ENCODE results near the gene TTLL3.

- TF ChIP-seq CTCF (IDR thresholded peaks at IDR 0.05) (no peak), NRF1 (IDR thresholded peaks at IDR 0.05; ENCODE audit: low read depth, low read length) (no peak), SMC3 (IDR thresholded peaks at IDR 0.05; ENCODE audit: low read depth, low read length) (no peak), PBX3 (IDR thresholded peaks at IDR 0.05) (no peak), GATA2 (CRISPR knock-in tag; IDR thresholded peaks at IDR 0.05) (no peak), USF2 (IDR thresholded peaks at IDR 0.05; ENCODE audit: borderline replicate concordance, low read depth, low read length) (no peak), JUND (IDR thresholded peaks at IDR 0.05) (no peak), MEF2A (IDR thresholded peaks at IDR 0.05; ENCODE audit: borderline replicate concordance, low read depth) (no peak), SIN3A (IDR thresholded peaks at IDR 0.05; ENCODE audit: borderline replicate concordance, low read depth, low read length) (no peak), EZH2phosphoT487 (IDR thresholded peaks at IDR 0.05; ENCODE audit: borderline replicate concordance, low read depth) (no peak), ELF1 (IDR thresholded peaks at IDR 0.05) (no peak), MAX (IDR thresholded peaks at IDR 0.05; ENCODE audit: low read depth) (no peak)
- TF ChIP-seq, protein P1, sequence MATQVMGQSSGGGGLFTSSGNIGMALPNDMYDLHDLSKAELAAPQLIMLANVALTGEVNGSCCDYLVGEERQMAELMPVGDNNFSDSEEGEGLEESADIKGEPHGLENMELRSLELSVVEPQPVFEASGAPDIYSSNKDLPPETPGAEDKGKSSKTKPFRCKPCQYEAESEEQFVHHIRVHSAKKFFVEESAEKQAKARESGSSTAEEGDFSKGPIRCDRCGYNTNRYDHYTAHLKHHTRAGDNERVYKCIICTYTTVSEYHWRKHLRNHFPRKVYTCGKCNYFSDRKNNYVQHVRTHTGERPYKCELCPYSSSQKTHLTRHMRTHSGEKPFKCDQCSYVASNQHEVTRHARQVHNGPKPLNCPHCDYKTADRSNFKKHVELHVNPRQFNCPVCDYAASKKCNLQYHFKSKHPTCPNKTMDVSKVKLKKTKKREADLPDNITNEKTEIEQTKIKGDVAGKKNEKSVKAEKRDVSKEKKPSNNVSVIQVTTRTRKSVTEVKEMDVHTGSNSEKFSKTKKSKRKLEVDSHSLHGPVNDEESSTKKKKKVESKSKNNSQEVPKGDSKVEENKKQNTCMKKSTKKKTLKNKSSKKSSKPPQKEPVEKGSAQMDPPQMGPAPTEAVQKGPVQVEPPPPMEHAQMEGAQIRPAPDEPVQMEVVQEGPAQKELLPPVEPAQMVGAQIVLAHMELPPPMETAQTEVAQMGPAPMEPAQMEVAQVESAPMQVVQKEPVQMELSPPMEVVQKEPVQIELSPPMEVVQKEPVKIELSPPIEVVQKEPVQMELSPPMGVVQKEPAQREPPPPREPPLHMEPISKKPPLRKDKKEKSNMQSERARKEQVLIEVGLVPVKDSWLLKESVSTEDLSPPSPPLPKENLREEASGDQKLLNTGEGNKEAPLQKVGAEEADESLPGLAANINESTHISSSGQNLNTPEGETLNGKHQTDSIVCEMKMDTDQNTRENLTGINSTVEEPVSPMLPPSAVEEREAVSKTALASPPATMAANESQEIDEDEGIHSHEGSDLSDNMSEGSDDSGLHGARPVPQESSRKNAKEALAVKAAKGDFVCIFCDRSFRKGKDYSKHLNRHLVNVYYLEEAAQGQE (IDR thresholded peaks at IDR 0.05; ENCODE audit: low read depth, low read length), result no peak
- TF ChIP-seq, protein P2, sequence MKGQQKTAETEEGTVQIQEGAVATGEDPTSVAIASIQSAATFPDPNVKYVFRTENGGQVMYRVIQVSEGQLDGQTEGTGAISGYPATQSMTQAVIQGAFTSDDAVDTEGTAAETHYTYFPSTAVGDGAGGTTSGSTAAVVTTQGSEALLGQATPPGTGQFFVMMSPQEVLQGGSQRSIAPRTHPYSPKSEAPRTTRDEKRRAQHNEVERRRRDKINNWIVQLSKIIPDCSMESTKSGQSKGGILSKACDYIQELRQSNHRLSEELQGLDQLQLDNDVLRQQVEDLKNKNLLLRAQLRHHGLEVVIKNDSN (IDR thresholded peaks at IDR 0.05; ENCODE audit: borderline replicate concordance, low read depth), result no peak
Observed at GRCh38 chr3:9810433-9810770, 340 bp downstream of the TTLL3 start.
